Measurements from ENCODE around the gene KCNK18.
"Not testable (repeated sequence)": the region's sequence is repeated elsewhere in the genome, so short reads cannot be mapped to it uniquely, and the experiment has no call there.

Gene KCNK18

DNA sequence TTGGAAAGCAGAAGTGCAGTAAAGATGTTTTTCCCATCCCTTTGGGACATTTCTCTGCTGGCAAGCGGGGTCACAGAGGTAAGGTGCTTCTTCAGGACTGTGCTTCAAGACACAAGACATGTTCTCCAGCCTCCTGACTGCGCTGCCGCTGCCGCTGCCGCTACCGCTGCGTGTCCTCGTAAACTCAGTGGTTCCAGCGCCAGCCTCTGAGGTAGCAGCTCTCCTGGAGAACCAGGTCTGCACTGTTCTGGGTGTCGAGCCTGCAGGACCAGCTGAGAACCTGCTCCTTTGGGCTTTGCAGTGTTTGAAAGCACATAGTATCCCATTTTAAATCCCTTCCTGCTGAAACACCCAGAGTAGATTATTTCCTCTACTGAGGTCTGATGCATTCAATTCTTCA is 13.0 kb upstream of the KCNK18 start:
- no peak for TF ChIP-seq CTCF (IDR thresholded peaks at IDR 0.05; ENCODE audit: extremely low read depth, insufficient read depth, missing control alignments)
- in situ Hi-C loops (cut with MboI; ENCODE audit: low pct_unique_long_range_greater_than_20kb, low sequenced_read_pairs, unreplicated experiment) = no loop called here
- DNase-seq (ENCODE audit: low spot score) = no peak

DNA sequence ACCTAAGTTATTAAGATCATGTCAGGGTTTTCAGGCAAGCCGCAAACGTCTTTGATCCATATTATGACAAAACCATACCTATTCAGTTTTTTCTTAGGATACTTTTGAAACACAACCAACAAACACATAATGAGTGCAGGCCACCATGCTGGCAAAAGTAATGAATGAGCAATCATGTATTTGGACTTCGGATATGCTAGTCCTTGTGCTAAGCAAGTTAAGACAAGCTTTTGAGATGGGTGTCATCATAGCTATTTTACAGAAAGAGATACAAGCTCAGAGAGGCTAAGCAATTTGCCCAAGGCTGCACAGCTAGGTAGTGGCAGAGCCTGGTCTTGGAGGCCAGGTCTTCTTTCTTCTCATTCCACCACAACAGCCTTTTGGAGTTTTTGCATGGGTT is 12.5 kb upstream of the KCNK18 start:
- in situ Hi-C loops (cut with MboI; ENCODE audit: low pct_unique_long_range_greater_than_20kb, low sequenced_read_pairs, unreplicated experiment) = no loop called here
- DNase-seq (ENCODE audit: low spot score) = no peak
- no peak for TF ChIP-seq CTCF (IDR thresholded peaks at IDR 0.05; ENCODE audit: extremely low read depth, insufficient read depth, missing control alignments)

DNA sequence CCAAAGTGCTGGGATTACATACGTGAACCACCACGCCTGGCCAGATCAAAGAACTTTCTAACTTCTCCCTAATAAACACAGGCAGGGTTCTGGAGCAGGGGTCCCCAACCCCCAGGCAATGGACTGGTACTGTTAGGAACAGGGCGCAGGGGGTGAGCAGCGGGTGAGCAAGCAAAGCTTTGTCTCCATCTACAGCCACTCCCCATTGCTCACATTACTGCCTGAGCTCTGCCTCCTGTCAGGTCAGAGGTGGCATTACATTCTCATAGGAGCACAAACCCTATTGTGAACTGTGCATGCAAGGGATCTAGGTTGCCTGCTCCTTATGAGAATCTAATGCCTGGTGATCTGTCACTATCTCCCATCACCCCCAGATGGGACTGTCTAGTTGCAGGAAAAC is 11.5 kb upstream of the KCNK18 start:
- in situ Hi-C loops (cut with MboI; ENCODE audit: low pct_unique_long_range_greater_than_20kb, low sequenced_read_pairs, unreplicated experiment); DNase-seq (ENCODE audit: low spot score): not testable (repeated sequence)

- no peak for DNase-seq (ENCODE audit: low spot score)
- in situ Hi-C loops (cut with MboI; ENCODE audit: low pct_unique_long_range_greater_than_20kb, low sequenced_read_pairs, unreplicated experiment) = no loop called here
- no peak for TF ChIP-seq CTCF (IDR thresholded peaks at IDR 0.05; ENCODE audit: extremely low read depth, insufficient read depth, missing control alignments)
Observed at GRCh38 chr10:117186832-117187615, 10.3 kb upstream of the KCNK18 start.

- DNase-seq (ENCODE audit: low spot score) = no peak
- in situ Hi-C loops (cut with MboI; ENCODE audit: low pct_unique_long_range_greater_than_20kb, low sequenced_read_pairs, unreplicated experiment) = no loop called here
- no peak for TF ChIP-seq CTCF (IDR thresholded peaks at IDR 0.05; ENCODE audit: extremely low read depth, insufficient read depth, missing control alignments)
Observed at GRCh38 chr10:117188371-117188770, 8.9 kb upstream of the KCNK18 start.

GRCh38 chr10:117189557-117189956 is 7.7 kb upstream of the KCNK18 start:
- in situ Hi-C loops (cut with MboI; ENCODE audit: low pct_unique_long_range_greater_than_20kb, low sequenced_read_pairs, unreplicated experiment) = no loop called here
- TF ChIP-seq CTCF (IDR thresholded peaks at IDR 0.05; ENCODE audit: extremely low read depth, insufficient read depth, missing control alignments) = no peak
- no peak for DNase-seq (ENCODE audit: low spot score)

DNA sequence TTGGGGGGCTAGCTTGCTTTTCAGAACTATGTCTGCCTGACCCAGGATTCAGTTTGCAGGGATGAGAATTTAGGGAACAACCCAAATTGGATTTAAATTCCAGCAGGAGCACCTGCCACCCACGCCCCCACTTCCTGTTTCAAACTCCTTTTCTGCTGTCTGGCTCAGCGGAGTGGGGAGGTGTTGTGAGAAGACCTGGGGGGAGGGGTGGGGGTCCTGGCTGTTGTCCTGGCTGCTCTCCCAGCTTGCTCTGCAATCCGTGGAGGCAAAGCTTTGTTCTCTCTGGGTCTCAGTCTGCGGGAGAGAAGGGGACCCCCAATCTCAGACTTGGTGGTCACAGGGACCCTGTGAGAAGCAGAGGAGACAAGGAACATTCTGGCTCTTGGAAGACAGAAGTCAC is 799 bp downstream of the KCNK18 start:
- in situ Hi-C loops (cut with MboI; ENCODE audit: low pct_unique_long_range_greater_than_20kb, low sequenced_read_pairs, unreplicated experiment) = no loop called here
- TF ChIP-seq CTCF (IDR thresholded peaks at IDR 0.05; ENCODE audit: extremely low read depth, insufficient read depth, missing control alignments) = no peak
- no peak for DNase-seq (ENCODE audit: low spot score)
